Spleen (tissue), 7 donors: Measurements from ENCODE around the gene ZBTB7A.

Experiments
- CTCF ChIP-seq, 11 experiments: fragments of 200-600 bp in 7 of 11; fragments of 450-650 bp in 4 of 11; sonication (generic) in 4 of 11; IDR thresholded peaks in 8 of 11; conservative IDR thresholded peaks in 3 of 11; 1 replicate in 7 of 11; 2 replicates in 4 of 11; pipeline versions ENCODE4 v1.4.0 to v1.8.0; 2016 to 2021; ENCODE audit warnings: antibody characterized with exemption in 11 of 11, inconsistent platforms in 4 of 11, mild to moderate bottlenecking in 1 of 11
- POLR2A ChIP-seq, 3 donors: fragments of 450-650 bp; IDR thresholded peaks; one replicate each; pipeline ENCODE4 v1.5.1; 2017; ENCODE audit warnings: antibody characterized with exemption in 3 of 3, mild to moderate bottlenecking in 1 of 3
- donor health status: DM: no; HTN: no; CAD: no; lungs with moderate emphysema.
- donor health status: DM: no; HTN: no; CAD: no.
- donor health status: DM: no; HTN: no; CAD: no.

GRCh38 chr19:4030552-4030951, 36.1 kb downstream of the ZBTB7A start:
- TF ChIP-seq CTCF (IDR thresholded peaks at IDR 0.05 in 8 of 11, conservative IDR thresholded peaks at IDR 0.05 in 3 of 11), result no peak
- TF ChIP-seq POLR2A (IDR thresholded peaks at IDR 0.05), result no peak
